ENCODE results near the gene KCNIP1.
"Not testable (repeated sequence)": the region's sequence is repeated elsewhere in the genome, so short reads cannot be mapped to it uniquely, and the experiment has no call there.

The KCNIP1 gene

DNA sequence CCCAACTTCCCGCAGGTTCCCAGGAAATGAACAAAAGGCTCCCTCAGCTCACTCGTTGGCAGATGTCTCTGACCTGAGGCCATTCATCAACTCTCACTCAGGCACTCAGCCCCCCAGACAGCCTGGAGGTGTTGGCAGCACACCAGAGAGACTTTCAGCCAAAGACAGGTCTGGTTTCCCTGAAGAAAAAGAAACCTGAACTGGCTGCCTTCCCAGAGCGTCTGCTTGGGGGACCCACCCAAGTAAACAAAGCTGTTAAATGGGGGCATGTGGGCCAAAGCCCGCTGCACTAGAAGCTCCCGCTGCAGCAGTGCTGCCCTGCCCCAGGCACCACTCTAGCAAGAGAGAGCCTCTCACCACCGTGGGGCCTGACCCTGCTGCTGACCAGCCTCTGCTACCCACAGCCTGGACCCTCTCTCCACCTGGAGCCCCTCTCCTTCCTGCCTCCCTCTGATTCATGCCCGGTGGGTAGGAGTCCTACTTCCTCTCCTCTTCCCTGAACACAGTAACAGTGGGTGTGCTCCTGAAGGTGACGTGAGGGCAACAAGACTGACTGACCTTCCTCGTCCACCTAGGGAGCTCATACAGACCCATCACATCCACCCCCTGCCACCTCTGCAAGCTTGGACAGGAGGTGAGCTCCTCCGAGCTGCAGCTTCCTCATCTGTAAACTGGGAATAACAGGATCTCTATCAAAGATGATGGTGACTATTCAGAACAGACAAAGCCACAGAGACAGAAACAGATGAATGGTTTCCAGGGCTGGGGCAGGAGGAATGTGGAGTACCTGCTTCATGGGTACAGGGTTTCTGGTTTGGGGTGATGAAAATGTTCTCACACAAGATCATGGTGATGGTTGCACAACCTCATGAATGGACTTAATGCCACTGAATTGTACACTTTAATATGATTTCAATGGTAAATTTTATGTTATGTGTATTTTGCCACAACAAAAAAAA is 248.7 kb downstream of the KCNIP1 start:
- DNase-seq (ENCODE audit: low read depth) = no peak

DNA sequence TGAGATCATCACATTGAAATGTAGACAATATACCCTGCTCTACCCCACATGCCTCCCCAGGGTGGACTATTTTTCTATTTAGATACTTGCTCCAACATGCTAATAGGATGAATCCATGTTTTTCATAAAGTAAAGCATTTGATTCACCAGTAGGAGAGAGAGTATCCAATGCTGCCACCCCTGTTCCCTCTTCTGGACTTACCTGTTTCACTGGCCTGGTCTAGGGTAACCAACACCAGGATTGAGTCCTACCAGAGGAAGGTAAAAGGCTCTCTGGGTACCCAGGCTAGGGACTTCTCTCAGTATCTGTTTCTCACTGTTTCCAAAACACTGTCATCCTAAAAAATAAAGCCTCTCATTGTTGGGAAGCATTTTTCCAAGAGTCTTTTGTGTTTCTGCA is 249.5 kb downstream of the KCNIP1 start:
- no peak for DNase-seq (ENCODE audit: low read depth)

DNA sequence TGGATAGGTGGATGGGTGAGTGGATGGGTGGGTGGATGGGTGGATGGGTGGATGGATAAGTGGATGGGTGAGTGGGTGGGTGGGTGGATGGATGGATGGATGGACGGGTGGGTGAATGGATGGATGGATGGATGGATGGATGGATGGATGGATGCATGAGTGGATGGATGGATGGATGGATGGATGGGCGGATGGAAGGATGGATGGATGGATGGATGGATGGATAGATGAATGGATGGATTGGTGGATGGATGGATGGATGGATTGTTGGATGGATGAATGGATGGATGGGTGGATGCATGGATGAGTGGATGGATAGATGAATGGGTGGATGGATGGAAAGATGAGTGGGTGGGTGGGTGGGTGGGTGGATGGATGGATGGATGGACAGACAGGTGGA is 250.7 kb downstream of the KCNIP1 start:
- DNase-seq (ENCODE audit: low read depth) = not testable (repeated sequence)

DNA sequence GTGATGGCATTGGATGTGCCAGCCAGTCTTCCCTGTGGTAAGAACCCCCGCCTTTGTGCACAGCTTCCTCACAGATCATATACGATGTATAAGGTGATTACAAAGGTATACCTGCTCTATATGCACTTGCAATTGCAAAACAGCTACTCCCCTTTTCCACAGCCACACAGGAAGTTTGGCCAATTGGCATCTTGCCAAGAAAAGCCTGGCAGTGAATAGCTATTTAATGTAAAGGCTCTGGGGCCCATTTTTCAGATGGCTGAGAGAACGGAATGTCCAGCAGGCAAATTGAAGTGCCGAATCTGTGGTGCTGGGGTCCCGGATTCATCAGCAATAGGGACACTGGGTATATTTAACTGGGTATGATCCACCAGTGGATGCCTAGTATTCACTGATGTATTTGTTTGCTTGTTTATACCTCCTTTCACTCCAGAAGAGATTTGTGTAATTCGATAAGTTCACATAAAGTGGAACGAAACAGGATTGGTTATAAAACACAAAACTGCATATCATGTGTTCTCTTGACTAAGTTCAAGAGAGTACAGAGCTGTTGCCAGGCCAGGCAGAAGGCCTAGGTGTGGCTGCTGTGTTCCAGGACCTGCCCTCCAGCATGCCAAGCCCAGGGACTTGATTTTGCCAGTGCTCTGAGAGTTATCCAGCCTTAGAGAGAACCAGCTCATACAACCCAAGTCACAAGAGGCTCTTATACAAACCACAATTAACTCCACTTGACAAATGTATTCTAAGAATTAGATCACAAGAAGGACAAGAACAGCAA is 252.0 kb downstream of the KCNIP1 start:
- no peak for DNase-seq (ENCODE audit: low read depth)

DNA sequence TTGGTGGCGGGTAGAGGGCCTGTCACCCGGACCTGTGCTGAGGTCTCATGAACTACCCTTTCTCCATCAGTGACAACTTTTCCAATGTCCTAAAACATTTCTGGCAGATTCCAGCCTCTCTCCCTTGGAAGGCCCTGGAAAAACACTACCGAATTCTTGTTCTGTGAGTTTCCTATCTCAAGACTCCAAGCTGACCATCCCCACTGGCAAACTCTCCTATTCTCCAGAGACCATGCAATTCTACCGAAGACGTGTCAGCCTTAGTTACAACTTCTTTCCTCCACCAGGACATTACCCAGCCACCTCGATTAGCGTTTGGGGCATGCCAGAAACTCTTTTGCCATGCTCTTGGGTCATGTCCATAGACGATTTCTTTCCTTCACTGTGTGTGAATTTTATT is 252.9 kb downstream of the KCNIP1 start:
- DNase-seq (ENCODE audit: low read depth) = no peak

DNA sequence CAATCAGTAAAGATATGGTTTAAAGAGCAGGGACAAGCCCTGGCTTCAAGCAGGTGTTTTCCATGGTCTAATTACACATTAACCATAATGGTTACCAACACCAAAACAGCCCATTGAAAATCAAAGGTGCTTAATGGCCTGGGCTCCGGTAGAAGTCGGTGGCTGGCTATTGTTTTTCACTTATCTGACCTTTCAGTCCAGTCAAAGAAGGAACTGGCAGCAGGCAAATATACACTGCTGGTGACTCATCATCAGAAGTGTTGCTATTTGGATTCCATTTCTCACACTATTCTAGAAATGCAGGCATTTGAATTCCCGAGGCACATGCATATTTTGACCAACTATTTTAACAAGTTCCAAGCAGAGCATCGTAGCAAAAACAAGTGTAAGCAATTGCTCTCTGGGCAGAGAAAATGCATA is 253.4 kb downstream of the KCNIP1 start:
- no peak for DNase-seq (ENCODE audit: low read depth)

DNA sequence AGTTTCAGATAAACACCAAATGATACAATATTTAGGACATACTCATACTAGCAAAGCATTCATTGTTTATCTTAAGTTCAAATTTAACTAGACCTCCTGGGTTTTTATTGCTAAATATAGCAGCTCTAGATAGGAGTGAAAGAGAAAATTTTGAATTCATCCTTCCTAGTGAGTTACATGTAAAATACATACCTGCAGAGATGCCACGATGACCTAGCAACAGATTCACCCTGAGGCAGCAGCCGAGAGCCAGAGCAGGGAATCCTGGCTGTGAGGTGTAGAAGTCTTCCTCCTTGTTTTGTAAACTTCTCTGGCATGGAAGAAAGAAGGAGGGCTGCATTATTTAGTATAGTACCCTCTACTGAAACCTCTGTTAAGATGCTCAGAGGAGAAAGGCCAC is 253.8 kb downstream of the KCNIP1 start:
- DNase-seq (ENCODE audit: low read depth) = no peak

DNA sequence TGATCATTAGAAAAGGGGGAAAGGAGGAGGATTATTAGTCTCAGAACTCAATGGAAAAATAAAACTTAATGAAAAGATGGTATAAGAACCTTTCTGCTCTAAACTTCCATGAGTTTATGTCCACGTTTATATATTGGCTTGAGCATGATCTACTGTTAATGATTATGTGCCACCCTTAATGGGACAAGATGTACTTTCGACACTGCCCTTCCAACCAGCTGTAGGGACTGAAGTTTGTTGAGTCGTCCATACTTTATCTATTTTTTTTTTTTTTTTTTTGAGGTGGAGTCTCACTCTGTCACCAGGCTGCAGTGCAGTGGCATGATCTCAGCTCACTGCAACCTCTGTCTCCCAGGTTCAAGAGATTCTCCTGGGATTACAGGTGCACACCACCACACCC is 254.7 kb downstream of the KCNIP1 start:
- DNase-seq (ENCODE audit: low read depth) = no peak

DNA sequence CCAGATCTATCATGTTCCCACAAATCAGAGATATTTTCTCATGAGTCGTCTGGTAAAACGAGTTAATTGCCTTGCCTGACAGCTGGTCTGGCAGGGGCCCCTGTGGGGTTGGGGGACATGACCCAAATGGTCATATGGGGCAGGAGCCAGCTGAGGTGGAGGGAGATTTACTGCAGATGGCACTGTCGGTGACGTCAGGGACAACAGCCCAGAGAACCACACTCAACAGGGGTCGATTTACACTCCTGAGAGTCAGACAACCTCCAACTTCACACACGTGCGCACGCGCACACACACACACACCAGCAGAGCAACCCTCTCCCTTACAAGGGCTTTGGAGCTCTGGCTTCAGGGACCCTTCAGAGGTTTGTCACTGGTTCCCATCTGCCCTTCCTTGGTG is 256.3 kb downstream of the KCNIP1 start:
- no peak for DNase-seq (ENCODE audit: low read depth)

DNA sequence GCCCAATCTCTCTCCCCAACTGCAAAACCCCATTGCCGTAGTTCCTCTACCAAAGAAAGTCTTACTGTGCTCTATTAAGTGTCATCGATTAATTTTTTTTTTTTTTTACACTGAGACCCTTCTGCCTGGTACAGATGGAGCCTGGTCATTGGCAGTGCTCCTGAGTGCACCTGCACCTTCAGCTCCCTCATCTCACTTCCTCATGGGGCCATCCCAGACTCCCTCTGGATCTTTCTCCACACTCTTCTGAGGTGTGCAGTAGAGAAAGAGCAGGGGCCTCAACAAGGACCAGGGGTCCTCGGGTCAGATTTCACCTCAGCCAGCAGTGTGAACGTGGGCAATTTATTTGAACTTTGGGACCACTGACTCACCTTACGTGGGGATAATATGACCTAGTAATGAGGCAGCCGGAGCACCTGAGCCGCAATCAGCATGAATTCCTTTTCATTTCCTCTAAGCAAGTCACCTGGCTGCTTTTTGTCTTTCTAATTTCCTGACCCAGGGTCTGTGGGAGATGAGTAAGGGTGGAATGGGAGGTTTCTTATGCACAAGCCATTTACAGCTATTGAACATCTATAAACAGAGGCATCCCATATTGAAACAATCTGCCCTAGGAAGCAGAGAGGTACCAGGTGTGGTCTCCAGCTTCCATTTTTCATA is 257.4 kb downstream of the KCNIP1 start:
- DNase-seq (ENCODE audit: low read depth) = no peak

DNA sequence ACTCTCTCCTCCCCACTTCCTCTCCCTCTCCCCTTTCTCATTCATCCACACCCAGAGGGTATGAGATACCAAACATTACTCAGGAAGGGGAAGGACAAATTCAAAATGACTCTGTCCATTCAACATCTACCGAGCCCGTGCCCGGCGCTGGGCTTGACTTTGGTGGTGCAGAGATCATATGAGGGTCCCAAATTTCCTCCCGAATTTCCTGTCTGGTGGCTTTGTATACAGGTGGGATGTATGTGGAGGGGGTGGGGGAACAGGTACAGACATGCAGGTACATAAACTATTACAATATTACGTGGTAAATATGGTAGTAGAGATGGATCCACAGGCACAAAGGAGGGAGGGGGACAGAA is 257.9 kb downstream of the KCNIP1 start:
- no peak for DNase-seq (ENCODE audit: low read depth)

DNA sequence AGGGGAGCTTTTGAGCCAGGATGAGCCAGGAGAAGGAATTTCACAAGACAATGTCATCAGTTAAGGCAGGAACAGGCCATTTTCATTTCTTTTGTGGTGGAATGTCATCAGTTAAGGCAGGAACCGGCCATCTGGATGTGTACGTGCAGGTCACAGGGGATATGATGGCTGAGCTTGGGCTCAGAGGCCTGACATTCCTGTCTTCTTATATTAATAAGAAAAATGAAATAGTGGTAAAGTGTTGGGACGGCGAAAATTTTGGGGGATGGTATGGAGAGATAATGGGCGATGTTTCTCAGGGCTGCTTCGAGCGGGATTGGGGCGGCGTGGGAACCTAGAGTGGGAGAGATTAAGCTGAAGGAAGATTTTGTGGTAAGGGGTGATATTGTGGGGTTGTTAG is 258.5 kb downstream of the KCNIP1 start:
- DNase-seq (ENCODE audit: low read depth) = not testable (repeated sequence)

DNA sequence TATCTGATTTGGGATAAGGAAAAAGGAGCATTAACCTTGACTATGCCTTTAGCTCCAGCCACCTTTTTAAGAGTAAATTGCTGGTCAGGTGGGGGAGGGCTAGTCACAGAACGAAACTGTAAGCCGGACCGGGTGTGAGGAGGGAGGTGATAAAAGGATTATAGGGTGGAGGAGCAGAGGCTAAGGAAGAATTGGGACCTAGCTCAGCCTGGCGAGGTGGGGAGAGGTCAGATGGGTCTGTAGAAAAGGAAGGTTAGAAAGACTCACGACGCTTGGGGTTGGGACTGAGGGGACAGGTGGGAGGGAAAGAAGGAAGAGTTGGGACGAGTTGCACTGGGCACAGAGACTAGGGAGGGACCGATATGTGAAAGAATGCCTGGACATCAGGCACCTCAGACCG is 262.0 kb downstream of the KCNIP1 start:
- not testable (repeated sequence) for DNase-seq (ENCODE audit: low read depth)

DNA sequence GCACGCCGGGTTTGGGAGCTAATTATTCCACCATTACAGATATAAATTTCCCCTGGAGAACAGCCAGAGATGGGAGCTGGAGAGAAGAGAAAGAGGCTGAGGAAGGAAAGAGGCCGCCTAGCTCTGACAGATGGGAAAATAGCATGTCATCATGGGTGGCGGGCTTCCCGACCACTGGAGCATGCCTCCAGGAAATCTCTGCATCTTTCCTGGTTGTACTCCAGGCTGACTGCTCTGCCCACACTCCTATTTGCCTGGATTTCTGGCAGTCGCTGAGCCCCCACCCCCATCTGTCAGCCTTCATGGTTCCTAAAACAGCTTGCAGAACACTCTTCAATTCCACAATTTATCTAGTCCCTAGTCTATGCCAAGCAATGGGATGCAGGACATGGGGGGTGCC is 265.4 kb downstream of the KCNIP1 start:
- no peak for DNase-seq (ENCODE audit: low read depth)

DNA sequence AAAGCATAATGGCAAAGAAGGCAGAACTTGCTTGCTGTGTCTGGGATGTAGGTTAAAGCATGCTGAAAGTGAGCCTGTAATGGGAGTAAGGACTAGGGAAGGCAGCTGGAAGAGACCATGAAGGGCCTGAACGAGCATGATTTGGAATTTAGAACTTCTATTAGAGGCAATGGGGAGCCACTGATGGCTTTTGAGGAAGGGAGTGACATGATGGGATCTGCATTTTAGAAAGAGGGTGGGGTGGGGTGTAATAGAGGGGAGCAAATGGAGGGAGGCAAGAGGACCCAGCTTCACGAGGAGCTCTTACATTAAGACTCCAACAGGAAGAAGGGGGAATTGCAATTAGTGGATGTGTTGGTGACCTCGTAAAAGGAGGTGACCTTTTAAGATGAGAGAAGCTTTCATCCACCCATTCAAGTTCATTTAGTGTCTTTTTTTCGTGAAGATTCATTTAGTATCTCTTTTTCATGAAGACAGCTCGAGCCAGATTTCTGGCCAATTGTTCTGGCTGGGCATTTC is 266.1 kb downstream of the KCNIP1 start:
- no peak for DNase-seq (ENCODE audit: low read depth)

DNA sequence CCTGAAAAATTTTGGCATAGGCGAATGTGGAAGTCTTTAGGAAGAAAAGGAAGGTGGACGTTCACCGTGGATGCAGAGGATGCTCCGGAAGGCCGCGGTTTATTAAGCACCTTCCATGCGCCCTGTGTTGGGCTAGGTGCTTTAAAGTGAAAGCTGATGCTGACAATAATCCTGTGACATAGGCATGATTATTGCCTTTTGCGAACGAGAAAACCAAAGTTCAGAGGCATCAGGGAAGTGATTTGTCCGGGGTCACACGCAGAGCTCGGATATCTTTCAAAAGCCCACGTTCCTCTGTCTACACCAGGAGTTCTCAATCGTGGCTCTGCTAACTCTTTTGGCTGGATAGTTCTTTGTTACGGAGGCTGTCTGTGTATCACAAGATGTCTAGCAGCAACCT is 267.7 kb downstream of the KCNIP1 start:
- no peak for DNase-seq (ENCODE audit: low read depth)

DNA sequence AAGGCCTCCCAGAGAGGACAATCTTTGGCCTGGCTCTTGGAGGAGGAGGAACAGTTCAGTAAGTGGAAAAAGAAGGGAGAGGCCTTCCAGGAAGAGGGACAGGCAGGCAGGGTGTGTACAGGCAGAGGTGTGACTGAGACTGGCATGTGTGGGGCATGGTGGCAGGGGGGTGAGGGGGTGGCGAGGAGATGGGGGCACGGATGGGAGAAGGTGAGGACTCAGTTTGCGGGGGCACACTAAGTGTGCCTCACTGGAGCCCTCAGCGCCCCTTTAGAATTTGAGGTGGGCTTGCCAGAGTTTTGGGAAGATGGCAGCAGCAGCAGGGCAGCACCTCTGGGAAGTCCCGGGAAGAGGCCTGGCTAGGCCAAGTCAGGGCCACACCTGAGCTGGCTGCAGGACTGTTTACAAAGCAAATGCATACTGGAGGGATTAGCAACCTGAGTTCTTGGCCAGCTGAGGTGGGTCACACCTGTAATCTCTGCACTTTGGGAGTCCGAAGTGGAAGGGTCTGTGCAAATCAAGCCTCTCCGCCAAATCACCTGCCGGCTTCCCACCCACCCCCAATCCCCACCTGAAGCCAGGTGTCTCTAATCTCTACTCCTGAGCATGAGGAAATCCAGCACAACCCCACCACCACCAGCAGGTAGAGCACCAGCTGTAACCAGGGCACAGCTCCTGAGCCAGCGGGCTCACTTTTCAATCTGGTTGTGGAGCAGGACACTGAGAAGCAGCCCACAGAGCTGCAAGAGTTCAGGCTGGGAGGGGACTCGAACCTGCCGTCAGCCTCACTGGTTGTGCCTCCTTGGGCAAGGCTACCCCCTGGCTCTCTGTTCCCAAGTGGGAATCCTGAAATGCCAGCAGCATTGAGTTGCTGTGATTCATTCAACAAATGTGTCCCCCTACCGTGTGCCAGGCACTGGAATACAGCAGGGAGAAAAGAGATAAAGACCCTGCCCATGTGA is 269.5 kb downstream of the KCNIP1 start:
- DNase-seq (ENCODE audit: low read depth) = no peak

DNA sequence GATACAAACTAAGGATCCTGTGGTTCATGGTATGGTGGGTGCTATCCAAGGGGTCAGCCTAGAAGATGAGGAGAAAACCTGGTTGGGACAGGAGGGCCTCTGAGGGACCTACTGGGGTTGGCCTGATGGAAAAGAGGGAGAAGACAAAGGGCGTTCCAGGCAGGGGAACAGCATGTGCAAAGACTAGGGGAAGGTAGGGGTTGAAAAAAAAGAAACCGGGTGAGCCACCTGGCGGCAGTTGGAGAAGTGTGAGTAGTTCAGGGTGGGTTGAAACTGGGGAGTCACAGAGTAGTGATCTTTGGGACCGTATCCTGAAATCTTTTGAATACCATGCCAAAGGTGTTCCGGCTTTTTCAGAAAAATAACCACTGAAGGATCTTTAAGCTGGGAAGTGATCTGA is 271.0 kb downstream of the KCNIP1 start:
- DNase-seq (ENCODE audit: low read depth) = no peak

DNA sequence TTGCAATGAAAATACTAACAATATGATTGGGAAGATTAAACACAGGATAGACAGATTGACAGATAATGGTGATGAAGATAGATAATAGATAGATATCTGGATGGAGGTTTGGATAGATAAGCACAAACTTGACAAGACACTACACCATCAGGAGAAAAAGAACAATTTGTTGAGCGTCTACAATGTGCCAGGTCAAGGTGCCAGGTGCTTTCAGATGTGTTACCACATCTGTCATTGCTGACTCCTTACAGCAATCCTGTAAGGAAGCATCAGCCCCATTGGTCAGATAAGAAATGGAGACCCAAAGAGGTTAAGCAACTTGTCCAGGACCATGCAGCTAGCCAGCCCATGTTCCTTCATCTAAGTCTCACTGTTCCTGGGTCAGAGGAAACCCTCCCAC is 278.1 kb downstream of the KCNIP1 start:
- no peak for DNase-seq (ENCODE audit: low read depth)

DNA sequence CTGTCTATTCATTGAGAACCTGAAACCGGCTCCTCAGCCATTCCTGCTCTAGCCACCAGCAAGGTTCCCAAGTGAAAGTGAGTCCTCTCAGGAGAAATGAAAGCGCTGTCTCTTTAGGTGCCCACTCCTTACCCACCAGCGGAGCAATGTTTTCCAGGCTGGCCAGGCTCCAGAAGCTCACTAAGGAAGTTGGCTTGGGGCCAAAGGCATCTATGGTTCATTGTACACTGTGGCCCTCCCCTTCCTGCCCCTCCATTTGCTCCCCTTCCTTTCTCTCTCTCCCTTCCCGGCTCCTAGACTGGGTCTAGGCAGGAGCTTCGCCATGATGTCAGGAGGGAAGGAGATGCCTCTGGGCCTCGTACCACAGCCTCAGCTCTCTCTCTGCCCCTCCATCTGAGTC is 278.6 kb downstream of the KCNIP1 start:
- no peak for DNase-seq (ENCODE audit: low read depth)

DNA sequence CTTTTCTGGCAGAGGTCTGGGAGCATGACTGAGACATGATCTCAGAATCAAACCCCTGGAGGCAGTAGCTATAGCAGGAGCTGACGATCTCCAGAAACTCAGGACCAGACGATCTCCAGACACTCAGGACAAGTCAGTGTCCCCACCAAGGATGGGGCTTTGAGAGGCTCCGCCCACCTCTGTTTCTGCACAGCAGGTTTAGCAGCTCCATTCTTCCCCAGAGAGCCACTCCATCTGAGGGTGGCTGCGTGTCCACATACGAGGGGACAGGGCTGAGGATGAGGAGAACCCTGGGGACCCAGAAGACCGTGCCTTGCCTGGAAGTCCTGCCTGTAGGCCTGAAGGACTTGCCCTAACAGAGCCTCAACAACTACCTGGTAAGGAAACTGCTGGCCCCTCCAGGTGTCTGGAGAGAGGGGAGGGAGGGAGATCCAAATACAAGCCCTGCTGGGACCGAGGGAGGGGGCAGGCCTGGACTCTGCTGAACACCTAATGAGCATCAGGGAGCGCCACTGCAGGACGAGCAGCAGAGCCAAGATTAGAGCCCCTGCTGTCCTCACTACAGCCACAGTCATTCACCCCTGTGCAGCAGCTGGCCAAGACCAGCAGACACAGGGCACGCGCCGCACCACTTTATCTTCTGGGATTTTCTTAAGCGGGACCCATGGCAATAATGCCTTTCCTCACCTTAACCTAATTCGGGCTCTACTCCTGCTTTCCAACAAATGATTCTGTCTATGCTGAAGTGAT is 279.9 kb downstream of the KCNIP1 start, which contains the start of gene GABRP:
Gene GABRP, plus strand, starts transcription at position 228 of the 750 bp plus-strand sequence. CDS start 4,891 bp downstream, outside the sequence.
- DNase-seq (ENCODE audit: low read depth) = no peak
